H9 (cell line): Measurements from ENCODE around the gene TNPO2. TPM values are rescaled to one million over a fixed set of nuclear protein-coding genes. Genes with fewer than 3 reads are reported as not detected.

Experiments
- DNase-seq: peaks from one replicate; pipeline ENCODE4 v3.0.0-alpha.2; 2017
- H2AFZ ChIP-seq: one replicate; pipeline ENCODE4 v1.6.1; 2013; ENCODE audit warnings: mild to moderate bottlenecking, low read length, control low read depth, moderate library complexity
- H2AK5ac ChIP-seq: 2 replicates; pipeline ENCODE4 v1.6.1; 2013; ENCODE audit warnings: low read length, control low read depth, mixed read lengths; ENCODE audit not compliant: insufficient read length
- H2BK120ac ChIP-seq: one replicate; pipeline ENCODE4 v1.6.1; 2013; ENCODE audit warnings: low read depth, mild to moderate bottlenecking, low read length, control low read depth, inconsistent platforms; ENCODE audit not compliant: poor library complexity, severe bottlenecking
- H2BK12ac ChIP-seq: 2 replicates; pipeline ENCODE4 v1.6.1; 2013; ENCODE audit warnings: low read length, control low read depth, mixed read lengths, low read depth; ENCODE audit not compliant: insufficient read length
- H2BK15ac ChIP-seq: 2 replicates; pipeline ENCODE4 v1.6.1; 2013; ENCODE audit warnings: low read depth, low read length, control low read depth
- H2BK20ac ChIP-seq: one replicate; pipeline ENCODE4 v1.6.1; 2013; ENCODE audit warnings: low read depth, mild to moderate bottlenecking, low read length, control low read depth, inconsistent platforms; ENCODE audit not compliant: poor library complexity, severe bottlenecking
- H2BK5ac ChIP-seq: 2 replicates; pipeline ENCODE4 v1.6.1; 2013; ENCODE audit warnings: low read length, control low read depth, mixed read lengths; ENCODE audit not compliant: insufficient read length
- H3K14ac ChIP-seq: 2 replicates; pipeline ENCODE4 v1.6.1; 2013; ENCODE audit warnings: low read length, control low read depth; ENCODE audit not compliant: insufficient read depth
- H3K18ac ChIP-seq: 2 replicates; pipeline ENCODE4 v1.6.1; 2013; ENCODE audit warnings: low read depth, mild to moderate bottlenecking, mixed read lengths, low read length, control low read depth; ENCODE audit not compliant: insufficient read length
- H3K23ac ChIP-seq: 2 replicates; pipeline ENCODE4 v1.6.1; 2013; ENCODE audit warnings: low read length, control low read depth, mixed read lengths, low read depth; ENCODE audit not compliant: insufficient read length
- H3K23me2 ChIP-seq: 2 replicates; pipeline ENCODE4 v1.6.1; 2013; ENCODE audit warnings: low read depth, mild to moderate bottlenecking, mixed read lengths, low read length, control low read depth; ENCODE audit not compliant: insufficient read length, poor library complexity, severe bottlenecking
- H3K27ac ChIP-seq: 2 replicates; pipeline ENCODE4 v1.5.1; 2013; ENCODE audit warnings: low read length, control low read depth, mixed read lengths, low read depth; ENCODE audit not compliant: insufficient read length
- H3K27me3 ChIP-seq: 2 replicates; pipeline ENCODE4 v1.6.1; 2013; ENCODE audit warnings: low read length, control low read depth, inconsistent platforms; ENCODE audit not compliant: insufficient read depth
- H3K4ac ChIP-seq: 2 replicates; pipeline ENCODE4 v1.6.1; 2013; ENCODE audit warnings: low read depth, mild to moderate bottlenecking, control low read depth, inconsistent platforms, low read length, moderate library complexity
- H3K4me1 ChIP-seq: 2 replicates; pipeline ENCODE4 v1.6.1; 2013; ENCODE audit warnings: low read length, control low read depth, inconsistent platforms; ENCODE audit not compliant: insufficient read depth
- H3K4me2 ChIP-seq: 2 replicates; pipeline ENCODE4 v1.6.1; 2013; ENCODE audit warnings: low read length, control low read depth, mixed read lengths; ENCODE audit not compliant: insufficient read length, insufficient read depth
- H3K56ac ChIP-seq: 2 replicates; pipeline ENCODE4 v1.6.1; 2013; ENCODE audit warnings: low read depth, mild to moderate bottlenecking, mixed read lengths, low read length, control low read depth; ENCODE audit not compliant: insufficient read length
- H3K79me1 ChIP-seq: 2 replicates; pipeline ENCODE4 v1.6.1; 2013; ENCODE audit warnings: low read depth, mild to moderate bottlenecking, moderate library complexity, low read length, control low read depth, inconsistent platforms; ENCODE audit not compliant: insufficient read depth, poor library complexity, severe bottlenecking
- H3K79me2 ChIP-seq: 2 replicates; pipeline ENCODE4 v1.6.1; 2013; ENCODE audit warnings: low read length, control low read depth, inconsistent platforms; ENCODE audit not compliant: insufficient read depth
- H3K9ac ChIP-seq: 2 replicates; pipeline ENCODE4 v1.6.1; 2013; ENCODE audit warnings: low read length, control low read depth, mixed read lengths; ENCODE audit not compliant: insufficient read length; ENCODE audit errors: extremely low read depth
- H3K9me3 ChIP-seq: one replicate; pipeline ENCODE4 v1.6.1; 2013; ENCODE audit warnings: low read depth, low read length, inconsistent platforms; ENCODE audit not compliant: control insufficient read depth
- H3T11ph ChIP-seq: one replicate; pipeline ENCODE4 v1.6.1; 2013; ENCODE audit warnings: mild to moderate bottlenecking, low read length, control low read depth, inconsistent platforms
- H4K20me1 ChIP-seq: one replicate; pipeline ENCODE4 v1.6.1; 2013; ENCODE audit not compliant: control insufficient read depth, insufficient read length, insufficient read depth
- H4K5ac ChIP-seq: 2 replicates; pipeline ENCODE4 v1.6.1; 2013; ENCODE audit warnings: low read depth, mild to moderate bottlenecking, mixed read lengths, low read length, control low read depth; ENCODE audit not compliant: insufficient read length
- H4K8ac ChIP-seq: replicated peaks from 2 replicates; pipeline ENCODE4 v1.6.1; 2013; ENCODE audit warnings: low read length, control low read depth, mixed read lengths, low read depth; ENCODE audit not compliant: insufficient read length
- H4K91ac ChIP-seq: 2 replicates; pipeline ENCODE4 v1.6.1; 2013; ENCODE audit warnings: low read depth, mild to moderate bottlenecking, moderate library complexity, mixed read lengths, low read length, control low read depth; ENCODE audit not compliant: insufficient read length
- H3K27ac Mint-ChIP-seq, 3 experiments: 2 replicates in 2 of 3; 3 replicates in 1 of 3; pipeline ENCODE4 v1.8.0; 2020 to 2021; ENCODE audit warnings: mixed read lengths in 3 of 3, mild to moderate bottlenecking in 1 of 3, moderate library complexity in 1 of 3
- H3K27me3 Mint-ChIP-seq: 2 replicates; pipeline ENCODE4 v1.8.0; 2021; ENCODE audit warnings: low read depth, mild to moderate bottlenecking, moderate library complexity, mixed read lengths
- H3K36me3 Mint-ChIP-seq, 3 experiments: 2 replicates in 2 of 3; 3 replicates in 1 of 3; pipeline ENCODE4 v1.8.0; 2020 to 2021; ENCODE audit warnings: low read depth in 3 of 3, mixed read lengths in 3 of 3; ENCODE audit not compliant: insufficient read depth in 1 of 3
- H3K4me1 Mint-ChIP-seq, 2 experiments: 2 replicates each; pipeline ENCODE4 v1.8.0; 2020; ENCODE audit warnings: mixed read lengths in 2 of 2
- H3K4me3 Mint-ChIP-seq, 2 experiments: 2 replicates in 1 of 2; 3 replicates in 1 of 2; pipeline ENCODE4 v1.8.0; 2020 to 2021; ENCODE audit warnings: mild to moderate bottlenecking in 2 of 2, mixed read lengths in 2 of 2, moderate library complexity in 1 of 2
- H3K9me3 Mint-ChIP-seq, 2 experiments: 2 replicates in 1 of 2; 3 replicates in 1 of 2; pipeline ENCODE4 v1.8.0; 2020; ENCODE audit warnings: mild to moderate bottlenecking in 2 of 2, mixed read lengths in 2 of 2, moderate library complexity in 1 of 2
- CTCF ChIP-seq: fragments of 200-600 bp; sonication (generic); conservative IDR thresholded peaks from 3 replicates; pipeline ENCODE4 v1.8.0; 2021; ENCODE audit warnings: antibody characterized with exemption, mild to moderate bottlenecking
- WGBS: extraction: QIAGEN DNeasy Blood & Tissue Kit; methylation state at CpG from one replicate; pipeline ENCODE4 v1.1.7; 2013; ENCODE audit warnings: missing lambda C conversion rate, low lambda C conversion rate, mixed read lengths; ENCODE audit not compliant: insufficient read length; ENCODE audit errors: extremely low coverage; 5-methylcytosine and 5-hydroxymethylcytosine counted together
- total RNA-seq: library from RNA; stranded (reverse); gene quantifications from 2 replicates; pipeline ENCODE4 v1.2.1, GENCODE V29; 2021

Gene TNPO2
- total RNA-seq, 1 experiment from 2014 or later: 159 TPM

DNA sequence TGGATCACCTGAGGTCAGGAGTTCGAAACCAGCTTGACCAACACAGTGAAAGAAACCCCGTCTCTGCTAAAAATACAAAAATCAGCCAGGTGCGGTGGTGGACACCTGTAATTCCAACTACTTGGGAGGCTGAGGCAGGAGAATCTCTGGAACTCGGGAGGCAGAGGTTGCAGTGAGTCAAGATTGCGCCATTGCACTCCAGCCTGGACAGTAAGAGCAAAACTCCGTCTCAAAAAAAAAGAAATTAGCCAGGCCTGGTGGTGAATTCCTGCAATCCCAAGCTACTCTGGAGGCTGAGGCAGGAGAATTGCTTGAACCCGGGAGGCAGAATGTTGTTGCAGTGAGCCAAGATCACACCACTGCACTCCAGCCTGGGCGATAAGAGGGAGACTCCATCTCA is 15.1 kb downstream of the TNPO2 start:
- Histone ChIP-seq H4K20me1 (no peaks in the 10 kb centered on the region), H3K9me3 (no peaks in the 10 kb centered on the region), H2BK12ac (no peak overlapping the region), H3K79me2 (no peaks in the 10 kb centered on the region), H2AK5ac (no peak overlapping the region), H4K91ac (no peak overlapping the region), H2BK20ac (no peak overlapping the region), H3K23ac (no peak overlapping the region), H3K4me1 (no peaks in the 10 kb centered on the region), H3K9ac (no peak overlapping the region), H4K8ac (no peak overlapping the region), H3K4ac (no peak overlapping the region), H3K14ac (no peak overlapping the region), H3K18ac (no peak overlapping the region), H2BK15ac (no peak overlapping the region), H2BK5ac (no peak overlapping the region), H3K23me2 (no peaks in the 10 kb centered on the region), H2BK120ac (no peak overlapping the region), H3K79me1 (no peaks in the 10 kb centered on the region), H4K5ac (no peak overlapping the region), H2AFZ (no peak overlapping the region), H3K4me2 (no peak overlapping the region), H3T11ph (no peak overlapping the region), H3K27me3 (no peaks in the 10 kb centered on the region), H3K27ac (no peak overlapping the region), H3K56ac (no peak overlapping the region)
- no peak for TF ChIP-seq CTCF
- no peak for DNase-seq
- peaks cover 0 to 2% of the 10 kb centered on the region in 2 experiments; a peak in 2 of 4 replicates for H3K4me1 Mint-ChIP-seq
- no CpG with 5 or more reads among the region's 8 CpGs for WGBS
- H3K27me3 Mint-ChIP-seq: no peaks in the 10 kb centered on the region
- no peak overlapping the region for H3K27ac Mint-ChIP-seq
- no peak overlapping the region for H3K4me3 Mint-ChIP-seq
- H3K36me3 Mint-ChIP-seq: peaks cover 52 to 87% (median 78%) of the 10 kb centered on the region in 3 experiments
- H3K9me3 Mint-ChIP-seq: no peaks in the 10 kb centered on the region
